Measurements from ENCODE around the gene ROR2.

ROR2 gene

GRCh38 chr9:91873637-91874051, 76.4 kb downstream of the ROR2 start:
- TF ChIP-seq CTCF (IDR thresholded peaks at IDR 0.05): no peak

DNA sequence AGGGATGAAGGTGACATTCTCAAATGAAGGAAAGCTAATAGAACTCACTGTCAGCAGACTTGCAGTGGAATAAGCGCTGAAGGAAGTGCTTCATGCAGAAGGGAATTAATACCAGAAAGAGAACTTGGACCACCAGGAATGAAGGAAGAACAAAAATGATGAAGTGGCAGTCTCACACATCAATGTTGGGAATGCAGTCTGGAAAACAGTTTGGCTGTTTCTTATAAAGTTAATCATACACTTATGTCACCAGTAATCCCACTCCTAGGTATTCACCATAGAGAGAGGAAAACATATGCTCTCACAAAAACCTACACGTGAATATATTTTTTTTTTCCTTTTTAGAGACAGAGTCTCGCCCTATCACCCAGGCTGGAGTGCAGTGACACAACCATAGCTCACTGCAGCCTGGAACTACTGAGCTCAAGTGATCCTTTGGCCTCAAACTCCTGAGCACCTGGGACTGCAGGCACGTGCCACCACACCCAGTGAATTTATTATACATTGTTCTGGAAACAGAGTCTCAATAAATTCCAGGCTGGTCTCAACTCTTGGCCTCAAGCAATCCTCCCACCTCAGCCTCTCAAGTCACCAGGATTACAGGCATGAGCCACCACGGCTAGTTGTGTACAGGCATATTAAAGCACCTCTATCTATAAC, 81.2 kb downstream of the ROR2 start:
- no peak for TF ChIP-seq CTCF (IDR thresholded peaks at IDR 0.05)

DNA sequence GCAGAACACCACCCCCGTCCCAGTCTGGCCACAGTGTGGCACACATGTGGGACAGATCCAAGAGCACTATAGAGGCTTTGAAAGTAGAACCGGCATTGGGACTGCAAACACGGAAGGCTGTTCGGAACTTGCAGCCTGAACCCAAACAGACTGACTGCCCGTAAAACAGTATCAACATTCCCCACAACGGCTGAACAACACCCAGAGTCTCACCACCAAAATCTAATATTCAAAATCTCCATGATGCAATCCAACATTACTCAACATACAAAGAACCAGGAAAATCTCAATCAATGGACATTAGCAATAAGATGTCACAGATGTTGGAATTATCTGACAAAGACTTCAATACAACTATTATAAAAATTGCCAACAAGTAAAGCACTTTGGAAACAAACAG, 82.3 kb downstream of the ROR2 start:
- no peak for TF ChIP-seq CTCF (IDR thresholded peaks at IDR 0.05)

GRCh38 chr9:91865041-91865440, 85.0 kb downstream of the ROR2 start:
- no peak for TF ChIP-seq CTCF (IDR thresholded peaks at IDR 0.05)

GRCh38 chr9:91864380-91864779, 85.6 kb downstream of the ROR2 start:
- no peak for TF ChIP-seq CTCF (IDR thresholded peaks at IDR 0.05)

- TF ChIP-seq CTCF (IDR thresholded peaks at IDR 0.05): no peak
Measured at GRCh38 chr9:91863469-91863868, 86.6 kb downstream of the ROR2 start.

DNA sequence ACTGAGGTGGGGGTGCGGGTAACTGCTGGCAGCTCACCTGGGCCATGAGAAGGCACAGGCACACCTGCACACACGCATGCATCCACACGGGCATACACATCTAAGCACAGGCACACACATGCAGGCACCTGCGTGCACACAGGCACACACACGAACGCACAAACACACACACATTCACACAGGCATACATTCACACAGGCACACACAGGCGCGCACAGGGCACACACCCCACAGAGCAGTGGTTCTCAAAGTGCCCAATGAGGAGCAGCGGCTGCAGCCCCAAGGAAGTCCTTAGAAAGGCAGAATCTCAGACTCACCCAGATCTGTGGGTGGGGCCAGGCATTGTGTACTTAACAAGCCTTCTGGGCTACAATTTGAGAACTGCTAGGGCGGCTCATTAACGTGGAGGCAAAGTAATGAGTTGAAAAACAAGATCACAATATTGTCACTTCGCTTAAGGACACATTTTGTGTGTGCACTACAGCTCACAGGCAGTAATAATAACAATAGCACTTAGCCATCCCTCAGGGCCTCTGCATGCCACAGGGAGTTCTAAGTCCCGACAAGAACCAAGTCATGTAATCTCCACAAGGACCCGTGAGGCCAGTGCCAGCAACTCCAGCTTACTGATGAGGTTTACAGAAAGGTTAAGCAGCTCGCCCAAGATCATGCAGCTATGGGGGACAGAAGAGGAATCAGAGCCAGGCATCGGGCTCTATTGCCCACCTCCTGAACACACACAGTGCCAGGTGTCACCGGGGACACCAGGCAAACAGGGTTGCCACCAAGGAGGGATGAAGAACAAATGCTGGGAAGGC, 91.6 kb downstream of the ROR2 start:
- no peak for TF ChIP-seq CTCF (IDR thresholded peaks at IDR 0.05)
